NCI-H2171 (cell line): ENCODE results near the gene FAM227A.

Experiments
- DNase-seq: peaks from one replicate; lab custom pipeline; 2025; lab: John Stamatoyannopoulos, UW

The FAM227A gene

DNA sequence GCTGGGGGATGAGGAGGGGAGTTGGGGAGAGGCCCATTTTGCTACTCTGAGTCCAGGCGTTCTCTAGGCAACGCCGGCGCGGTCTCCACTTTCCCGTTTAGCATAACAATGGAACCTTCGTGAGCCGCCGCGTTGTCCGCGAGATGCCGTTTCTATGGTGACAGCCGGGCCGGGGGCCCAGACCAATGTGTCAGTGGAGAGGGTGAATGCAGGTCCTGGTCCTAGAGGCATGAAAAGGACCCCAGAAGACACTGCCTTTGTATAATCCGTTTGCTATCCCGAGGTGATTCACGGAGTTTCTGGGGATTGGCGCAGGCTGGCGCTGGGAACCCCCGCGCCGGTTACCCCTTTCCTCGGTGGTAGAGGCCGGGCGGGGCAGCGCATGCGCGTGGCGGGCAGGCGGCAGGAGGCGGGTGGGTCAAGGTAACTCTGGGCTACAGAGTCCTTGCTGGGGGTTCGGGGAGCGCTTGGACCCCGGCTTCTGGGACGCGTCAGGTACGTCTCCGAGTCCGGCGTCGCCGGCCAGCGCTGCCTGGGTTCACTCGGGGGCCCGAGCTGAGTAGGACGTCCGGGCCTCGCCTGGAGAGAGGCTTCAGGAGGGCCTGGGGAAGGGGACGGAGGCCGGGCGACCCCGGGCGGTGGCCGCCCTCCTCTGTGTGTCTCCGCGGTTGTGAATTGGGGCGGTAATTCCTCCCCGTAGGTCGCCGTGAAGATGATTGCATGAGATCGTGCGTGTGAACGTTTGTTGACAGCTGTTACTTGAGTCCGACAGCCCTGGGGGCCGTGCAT is at the start of gene FAM227A, which contains the start of gene CBY1:
Gene FAM227A, minus strand, starts transcription at position 137 of the 789 bp plus-strand sequence. CDS start 6,224 bp downstream, outside the sequence.
Gene CBY1, plus strand, starts transcription at position 383 of the 789 bp plus-strand sequence. CDS start 11,417 bp downstream, outside the sequence.
- DNase-seq, result peak; percentile 81

DNA sequence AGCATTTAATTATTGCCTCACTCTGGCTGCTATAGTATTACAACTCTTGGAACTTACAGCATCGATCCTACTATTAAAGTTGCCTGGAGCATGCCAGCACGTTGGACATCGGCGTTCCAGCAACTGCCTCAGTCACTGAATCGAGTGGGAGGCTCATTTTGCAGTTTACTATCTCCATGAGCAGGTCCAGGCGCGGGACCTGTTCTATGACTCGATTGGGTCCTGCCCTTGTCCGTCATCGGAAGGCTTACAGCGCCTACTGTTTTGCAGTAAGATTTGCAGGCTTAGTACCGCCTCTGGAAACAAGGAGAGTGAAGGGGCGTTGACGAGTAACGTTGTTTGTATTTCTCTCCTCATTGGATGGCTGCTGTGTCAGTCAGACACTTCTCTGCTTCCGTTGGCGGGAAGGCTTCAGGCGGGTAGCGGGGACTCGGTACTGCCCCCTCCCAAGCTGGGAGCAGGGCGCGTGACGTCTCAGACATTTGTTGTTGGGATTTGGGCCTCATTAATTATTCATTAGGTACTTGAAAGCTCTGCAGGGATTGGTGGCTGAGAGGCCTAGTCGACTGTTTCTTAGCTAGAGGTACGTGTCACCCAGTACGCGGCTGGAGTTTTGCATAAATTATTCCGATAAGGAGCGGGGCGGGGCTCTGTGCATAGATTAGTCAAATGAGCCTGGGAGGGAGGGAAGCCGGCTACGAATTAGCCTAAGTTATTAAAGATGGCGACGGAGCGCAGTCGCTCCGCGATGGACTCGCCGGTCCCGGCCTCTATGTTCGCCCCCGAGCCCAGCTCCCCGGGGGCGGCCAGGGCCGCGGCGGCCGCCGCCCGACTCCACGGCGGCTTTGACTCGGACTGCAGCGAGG is 49.3 kb upstream of the FAM227A start, which contains the start of gene GTPBP1:
Gene GTPBP1, plus strand, starts transcription at position 710 of the 866 bp plus-strand sequence. Its CDS starts 12 bp downstream, at position 722.
- DNase-seq, result peak; percentile 100

- no peak for DNase-seq
Observed at GRCh38 chr22:38704654-38705234, 48.6 kb upstream of the FAM227A start.

DNA sequence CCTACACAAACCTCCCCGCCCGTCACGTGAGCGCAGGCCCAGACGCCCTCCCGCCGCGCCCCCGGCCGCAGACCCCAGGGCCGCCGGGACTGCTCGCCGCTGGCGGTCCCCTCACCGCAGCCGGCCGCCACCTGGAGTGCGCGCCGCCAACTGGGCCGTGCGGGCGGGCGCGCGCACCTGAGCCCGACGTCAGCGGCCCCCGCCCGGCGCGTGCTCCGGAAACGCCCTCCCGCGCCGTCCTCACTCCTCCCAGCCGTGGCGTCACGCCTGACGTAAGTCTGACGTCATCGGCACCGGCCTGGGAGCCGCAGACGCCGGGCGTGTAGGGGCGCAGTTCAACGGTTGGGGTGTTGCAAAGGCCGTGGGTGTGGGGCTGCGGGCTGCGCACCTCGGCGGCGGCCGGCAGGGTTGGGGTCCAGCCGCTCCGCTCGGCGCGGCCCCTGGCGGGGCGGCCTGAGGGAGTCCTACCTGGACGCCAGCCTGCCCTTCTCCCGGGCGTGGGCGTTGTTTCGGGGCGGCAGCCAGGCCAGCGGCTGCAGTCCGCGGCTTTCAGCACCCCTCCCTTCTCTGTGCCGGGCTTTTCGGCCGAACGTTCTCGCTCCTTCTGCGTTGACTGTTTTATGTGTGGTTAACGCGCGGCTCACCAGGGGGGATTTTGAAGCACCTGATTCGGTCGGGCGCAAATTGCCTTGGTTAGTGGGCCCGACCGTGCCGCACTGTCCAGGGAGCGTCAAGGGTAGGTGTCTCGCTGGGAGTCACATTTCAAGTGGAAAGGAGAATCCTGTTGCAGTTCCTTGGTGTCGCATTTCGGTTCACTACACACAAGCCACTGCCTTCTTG is 44.8 kb upstream of the FAM227A start, which contains the start of gene JOSD1:
Gene JOSD1, minus strand, starts transcription at position 155 of the 840 bp plus-strand sequence. CDS start 956 bp downstream, outside the sequence.
- DNase-seq, result peak; percentile 97

DNA sequence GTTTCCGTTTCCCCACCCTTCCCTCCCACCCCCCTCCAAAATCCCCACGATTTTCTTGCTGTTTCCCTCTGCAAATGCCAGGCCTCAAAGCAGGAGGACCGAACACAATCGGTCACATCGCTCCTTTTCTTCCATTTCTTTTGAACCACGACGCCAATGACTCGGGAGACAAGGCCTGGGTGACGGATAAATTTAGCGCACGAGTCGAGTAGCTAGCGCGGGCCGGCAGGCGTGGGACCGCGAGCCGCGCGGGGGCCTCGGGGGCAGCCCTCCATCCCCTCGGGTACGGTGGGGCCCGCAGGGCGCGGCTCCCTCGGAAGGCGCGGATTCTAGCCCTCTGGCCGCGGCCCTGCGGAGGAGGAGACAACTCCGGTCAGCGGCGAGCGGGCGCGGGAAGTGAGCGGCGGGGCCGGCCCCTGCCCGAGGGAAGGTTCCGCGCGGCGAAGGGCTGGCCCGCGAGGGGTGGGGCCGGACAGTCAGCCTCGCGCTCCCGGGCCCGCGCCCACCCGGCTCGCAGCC is 44.1 kb upstream of the FAM227A start:
- DNase-seq, result no peak

DNA sequence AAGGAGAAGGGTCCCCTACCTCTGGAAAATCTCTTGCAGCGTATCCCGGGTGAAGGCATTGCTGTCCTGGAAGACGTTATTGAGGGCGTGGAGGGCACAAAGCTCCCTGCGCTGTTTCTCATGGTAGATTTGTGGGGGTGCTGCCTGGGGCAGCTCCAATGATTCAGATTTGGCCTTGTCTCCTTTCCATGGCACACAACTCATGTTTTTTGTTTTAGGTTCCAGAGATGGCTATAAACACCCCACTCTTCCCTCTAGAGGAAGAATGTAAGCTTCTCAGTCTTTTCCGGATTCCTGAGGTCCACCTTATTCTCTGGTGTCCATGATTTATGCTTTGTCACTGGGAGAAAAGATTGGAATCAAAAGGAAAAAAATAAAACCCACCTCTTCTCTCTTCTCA is 43.6 kb upstream of the FAM227A start:
- DNase-seq, result no peak

GRCh38 chr22:38699143-38699542 is 43.0 kb upstream of the FAM227A start:
- no peak for DNase-seq

DNA sequence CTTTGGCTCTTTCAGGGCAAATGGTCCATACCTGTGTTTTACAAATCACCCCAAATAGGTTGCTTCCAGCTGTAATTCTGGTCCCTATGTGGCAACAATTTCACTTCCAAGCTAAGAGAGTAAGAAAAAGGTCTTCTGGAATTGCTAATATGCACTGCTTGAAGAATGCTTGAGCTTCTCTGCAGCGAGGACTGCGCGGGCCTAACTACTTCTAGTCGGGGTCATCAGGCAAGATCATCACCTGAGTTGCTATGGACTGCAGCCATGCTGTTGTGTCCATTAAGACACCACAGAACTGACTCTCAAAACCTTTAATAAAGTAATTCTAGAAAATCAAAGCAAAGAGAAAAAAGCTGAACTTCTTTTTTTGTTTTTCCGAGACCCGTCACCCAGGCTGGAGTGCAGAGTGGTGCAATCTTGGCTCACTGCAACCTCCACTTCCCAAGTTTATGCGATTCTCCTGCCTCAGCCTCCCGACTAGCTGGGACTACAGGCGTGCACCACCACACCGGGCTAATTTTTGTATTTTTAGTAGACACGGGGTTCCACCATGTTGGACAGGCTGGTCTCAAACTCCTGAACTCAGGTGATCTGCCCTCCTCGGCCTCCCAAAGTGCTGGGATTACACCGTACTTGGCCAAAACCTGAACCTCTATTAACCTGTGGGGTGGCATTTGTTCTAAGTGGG is 42.4 kb upstream of the FAM227A start:
- no peak for DNase-seq

DNA sequence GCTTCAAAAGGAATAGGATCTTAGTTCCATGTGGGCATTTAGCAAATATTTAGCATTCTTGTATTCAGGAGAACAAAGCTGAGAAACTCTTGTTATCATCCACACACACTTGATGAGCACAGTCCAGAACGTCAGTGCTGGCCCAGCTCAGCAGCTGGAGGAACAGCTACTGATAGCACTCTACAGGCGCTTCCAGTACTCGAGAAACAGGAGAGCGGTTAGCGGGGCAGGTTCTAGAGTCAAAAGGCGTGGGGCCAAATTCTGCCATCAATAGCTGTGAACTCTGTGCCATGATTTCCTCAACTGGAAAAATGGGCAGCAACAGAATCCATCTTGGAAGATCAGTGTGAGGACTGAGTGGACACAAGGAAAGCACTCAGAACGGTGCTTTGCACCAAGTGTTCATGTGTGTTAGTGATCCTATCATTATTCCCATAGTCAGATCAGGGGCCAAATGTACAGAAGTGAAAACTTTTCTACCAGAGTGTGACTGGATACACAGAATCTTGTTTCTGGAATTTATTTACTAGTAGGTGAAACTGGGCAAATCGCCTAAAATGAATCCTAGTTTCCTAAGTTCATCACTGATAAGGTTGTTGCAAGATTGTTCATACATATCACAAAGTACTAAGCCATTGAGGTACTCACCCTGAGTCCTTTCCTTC is 41.4 kb upstream of the FAM227A start:
- DNase-seq, result no peak

- DNase-seq, result no peak
Observed at GRCh38 chr22:38696606-38697424, 40.6 kb upstream of the FAM227A start.

- no peak for DNase-seq
Observed at GRCh38 chr22:38694940-38695339, 38.7 kb upstream of the FAM227A start.

GRCh38 chr22:38694049-38694448 is 37.9 kb upstream of the FAM227A start:
- DNase-seq, result no peak

- DNase-seq, result no peak
Observed at GRCh38 chr22:38689651-38690050, 33.5 kb upstream of the FAM227A start.

- DNase-seq, result no peak
Observed at GRCh38 chr22:38685761-38686160, 29.6 kb upstream of the FAM227A start.

DNA sequence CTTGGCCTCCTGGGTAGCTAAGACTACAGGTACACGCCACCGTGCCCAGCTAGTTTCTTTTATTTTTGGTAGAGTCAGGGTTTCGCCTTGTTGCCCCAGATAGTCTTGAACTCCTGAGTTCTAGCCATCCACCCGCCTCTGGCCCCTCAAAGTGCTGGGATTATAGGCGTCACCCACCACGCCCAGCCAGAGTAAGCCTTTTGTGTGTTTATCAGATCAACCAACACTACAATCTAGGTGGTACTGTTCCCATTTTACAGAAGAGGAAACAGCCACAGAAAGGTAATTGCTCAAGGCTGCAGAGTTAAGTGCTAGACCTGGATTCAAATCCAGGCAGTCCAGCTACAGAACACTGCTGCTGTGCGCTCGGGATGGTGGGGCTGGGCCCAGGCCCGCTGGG is 28.7 kb upstream of the FAM227A start:
- no peak for DNase-seq

- DNase-seq, result peak; percentile 81
Observed at GRCh38 chr22:38681582-38682335, 25.6 kb upstream of the FAM227A start, which contains the start of gene TOMM22. Gene TOMM22 (plus strand): TSS chr22:38681957. CDS start chr22:38681979, 22 bp downstream.

DNA sequence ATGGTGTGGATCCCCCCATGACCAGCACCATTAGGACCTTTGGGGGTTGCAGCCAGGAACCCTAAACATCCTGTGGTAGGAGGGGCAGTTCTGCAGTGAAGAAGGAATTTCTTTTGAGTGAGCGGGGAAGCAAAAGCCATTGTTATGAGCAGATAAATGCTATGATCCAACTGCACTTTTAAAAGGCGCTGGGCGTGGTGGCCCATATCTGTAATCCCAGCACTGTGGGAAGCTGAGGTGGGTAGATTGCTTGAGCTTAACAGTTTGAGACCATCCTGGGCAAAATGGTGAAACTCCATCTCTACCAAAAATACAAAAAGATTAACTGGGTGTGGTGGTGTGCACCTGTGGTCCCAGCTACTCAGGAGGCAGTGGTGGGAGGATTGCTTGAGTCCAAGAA is 19.6 kb upstream of the FAM227A start:
- no peak for DNase-seq

- DNase-seq, result no peak
Observed at GRCh38 chr22:38674888-38675287, 18.7 kb upstream of the FAM227A start.
